Measurements from ENCODE around the gene CD27. TPM values are rescaled to one million over a fixed set of nuclear protein-coding genes. Genes with fewer than 3 reads are reported as not detected.
"Not testable (repeated sequence)": the region's sequence is repeated elsewhere in the genome, so short reads cannot be mapped to it uniquely, and the experiment has no call there.

Gene CD27
- total RNA-seq, 1 donor from 2014 or later, result not detected

DNA sequence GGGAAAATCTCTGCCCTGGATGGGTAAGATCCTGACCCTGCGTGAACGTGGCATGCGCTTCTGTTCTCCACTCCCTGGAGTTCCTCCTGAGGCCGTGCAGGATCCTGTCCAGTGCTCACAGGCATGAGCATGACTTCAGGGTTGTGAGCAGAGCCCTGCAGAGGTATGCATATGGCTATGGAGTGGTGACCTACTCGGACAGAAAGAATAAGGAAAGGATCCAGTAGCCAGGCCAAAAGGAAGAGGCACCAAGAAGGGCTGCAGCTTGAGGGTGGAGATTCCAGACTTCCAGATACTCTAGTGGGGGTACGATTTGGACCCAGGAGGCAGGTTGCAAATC lies 20.8 kb upstream of the CD27 start:
- no peaks in the 10 kb centered on the region for H3K27me3 Mint-ChIP-seq (ENCODE audit: low read depth)
- no peak overlapping the region for H3K27ac Mint-ChIP-seq (ENCODE audit: unreplicated experiment)
- no peak for TF ChIP-seq CTCF (IDR thresholded peaks at IDR 0.05)
- H3K4me1 Mint-ChIP-seq (ENCODE audit: low read depth), result peaks cover 13% of the 10 kb centered on the region
- no peaks in the 10 kb centered on the region for H3K9me3 Mint-ChIP-seq (ENCODE audit: low read depth)
- no peaks in the 10 kb centered on the region for H3K36me3 Mint-ChIP-seq (ENCODE audit: low read depth)
- DNase-seq (ENCODE audit: low spot score), result no peak
- no peak overlapping the region for H3K4me3 Mint-ChIP-seq (ENCODE audit: unreplicated experiment)

DNA sequence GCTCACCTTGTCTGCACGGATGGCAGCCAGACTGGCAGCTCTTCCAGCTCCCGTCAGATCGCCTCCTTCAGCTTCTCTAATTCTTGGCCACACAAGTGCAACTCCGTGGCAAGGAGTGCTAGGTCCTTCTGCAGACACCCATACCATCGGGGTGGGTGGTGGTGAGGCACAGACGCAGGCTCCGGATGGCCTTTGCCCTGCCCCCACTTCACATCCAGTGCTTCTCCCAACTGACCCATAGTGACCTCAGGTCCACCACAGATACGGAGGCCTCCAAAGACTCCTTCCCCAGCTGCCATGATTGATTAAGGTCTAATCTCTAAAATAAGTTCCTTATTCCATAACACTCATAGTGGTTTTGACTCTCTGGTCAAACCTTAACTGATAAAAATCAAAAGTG lies 19.9 kb upstream of the CD27 start:
- no peaks in the 10 kb centered on the region for H3K27me3 Mint-ChIP-seq (ENCODE audit: low read depth)
- no peak overlapping the region for H3K4me3 Mint-ChIP-seq (ENCODE audit: unreplicated experiment)
- peaks cover 16% of the 10 kb centered on the region for H3K4me1 Mint-ChIP-seq (ENCODE audit: low read depth)
- no peak overlapping the region for H3K27ac Mint-ChIP-seq (ENCODE audit: unreplicated experiment)
- no peak for DNase-seq (ENCODE audit: low spot score)
- TF ChIP-seq CTCF (IDR thresholded peaks at IDR 0.05), result no peak
- H3K36me3 Mint-ChIP-seq (ENCODE audit: low read depth), result no peaks in the 10 kb centered on the region
- H3K9me3 Mint-ChIP-seq (ENCODE audit: low read depth), result no peaks in the 10 kb centered on the region

DNA sequence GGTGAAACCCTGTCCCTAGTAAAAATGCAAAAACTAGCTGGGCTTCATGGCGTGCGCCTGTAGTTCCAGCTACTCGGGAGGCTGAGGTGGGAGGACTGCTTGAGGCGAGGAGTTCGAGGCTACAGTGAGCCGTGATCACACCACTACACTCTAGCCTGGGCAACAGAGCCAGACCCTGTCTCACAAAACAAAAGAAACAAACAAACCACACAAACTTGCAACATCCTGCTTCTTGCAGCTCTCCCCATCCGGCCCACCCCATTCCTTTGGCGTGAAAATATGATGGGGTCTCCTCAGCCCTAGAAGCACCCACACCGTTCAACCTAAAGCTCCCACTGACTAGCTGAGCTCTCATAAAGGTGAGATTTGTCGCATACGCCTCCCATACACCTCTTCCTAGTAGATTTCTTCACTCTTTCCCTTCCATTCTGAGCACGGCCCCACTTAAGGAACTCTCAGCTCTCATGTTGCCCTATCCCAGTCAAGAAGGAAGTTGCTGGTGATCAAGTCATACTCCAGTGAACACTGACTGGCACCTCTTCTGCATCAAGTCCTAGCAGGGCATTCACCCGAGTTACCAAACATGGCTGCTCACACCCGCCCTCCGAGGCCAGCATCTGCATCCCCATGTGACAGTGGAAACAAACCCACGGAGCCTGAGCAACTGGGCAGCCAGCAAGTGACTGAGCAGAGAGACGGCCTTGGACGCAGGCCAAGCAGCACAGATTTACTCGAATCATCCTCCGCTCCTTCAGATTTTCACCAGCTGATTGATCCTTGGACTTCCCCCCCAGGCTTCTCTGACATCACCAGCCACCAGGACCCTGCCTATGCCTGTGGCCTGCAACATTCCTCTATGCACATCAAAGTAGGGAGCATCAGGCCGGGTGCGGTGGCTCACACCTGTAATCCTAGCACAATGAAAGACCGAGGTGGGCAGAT lies 18.9 kb upstream of the CD27 start:
- Mint-ChIP-seq H3K4me3 (ENCODE audit: unreplicated experiment) (no peak overlapping the region), H3K27me3 (ENCODE audit: low read depth) (no peaks in the 10 kb centered on the region), H3K36me3 (ENCODE audit: low read depth) (no peaks in the 10 kb centered on the region), H3K27ac (ENCODE audit: unreplicated experiment) (no peak overlapping the region), H3K9me3 (ENCODE audit: low read depth) (no peaks in the 10 kb centered on the region), H3K4me1 (ENCODE audit: low read depth) (peaks cover 19% of the 10 kb centered on the region)
- DNase-seq (ENCODE audit: low spot score), result peak; percentile 55
- TF ChIP-seq CTCF (IDR thresholded peaks at IDR 0.05), result no peak

GRCh38 chr12:6426882-6427671 lies 17.7 kb upstream of the CD27 start:
- Mint-ChIP-seq H3K4me3 (ENCODE audit: unreplicated experiment) (no peak overlapping the region), H3K4me1 (ENCODE audit: low read depth) (peaks cover 25% of the 10 kb centered on the region), H3K27ac (ENCODE audit: unreplicated experiment) (no peak overlapping the region), H3K36me3 (ENCODE audit: low read depth) (no peaks in the 10 kb centered on the region), H3K27me3 (ENCODE audit: low read depth) (no peaks in the 10 kb centered on the region), H3K9me3 (ENCODE audit: low read depth) (no peaks in the 10 kb centered on the region)
- no peak for TF ChIP-seq CTCF (IDR thresholded peaks at IDR 0.05)
- DNase-seq (ENCODE audit: low spot score), result peak; percentile 19

- DNase-seq (ENCODE audit: low spot score), result peak; percentile 8
- not testable (repeated sequence) for H3K4me3 Mint-ChIP-seq (ENCODE audit: unreplicated experiment); H3K36me3 Mint-ChIP-seq (ENCODE audit: low read depth); H3K27me3 Mint-ChIP-seq (ENCODE audit: low read depth); H3K27ac Mint-ChIP-seq (ENCODE audit: unreplicated experiment); H3K9me3 Mint-ChIP-seq (ENCODE audit: low read depth)
- H3K4me1 Mint-ChIP-seq (ENCODE audit: low read depth), result peaks cover 25% of the 10 kb centered on the region
These were observed 17.0 kb upstream of the CD27 start for GRCh38 chr12:6427796-6428195.
